Osteocyte (in vitro differentiated cells): ENCODE measurements around the gene IRF2BPL. TPM values are rescaled to one million over a fixed set of nuclear protein-coding genes. Genes with fewer than 3 reads are reported as not detected.

Experiments used
- DNase-seq: peaks from one replicate; pipeline ENCODE4 v3.0.0; 2021; ENCODE audit warnings: mixed read lengths; ENCODE audit not compliant: unreplicated experiment; ENCODE audit errors: extremely low spot score
- H3K27ac Mint-ChIP-seq: one replicate; pipeline ENCODE4 v1.8.0; 2021; ENCODE audit warnings: mild to moderate bottlenecking, mixed read lengths; ENCODE audit not compliant: unreplicated experiment
- H3K27me3 Mint-ChIP-seq: one replicate; pipeline ENCODE4 v1.8.0; 2021; ENCODE audit warnings: mixed read lengths; ENCODE audit not compliant: unreplicated experiment
- H3K36me3 Mint-ChIP-seq: one replicate; pipeline ENCODE4 v1.8.0; 2021; ENCODE audit warnings: mixed read lengths; ENCODE audit not compliant: unreplicated experiment
- H3K4me1 Mint-ChIP-seq: one replicate; pipeline ENCODE4 v1.8.0; 2021; ENCODE audit warnings: mixed read lengths; ENCODE audit not compliant: unreplicated experiment
- H3K4me3 Mint-ChIP-seq: one replicate; pipeline ENCODE4 v1.8.0; 2021; ENCODE audit warnings: mild to moderate bottlenecking, moderate library complexity, mixed read lengths; ENCODE audit not compliant: unreplicated experiment
- H3K9me3 Mint-ChIP-seq: one replicate; pipeline ENCODE4 v1.8.0; 2021; ENCODE audit warnings: mixed read lengths; ENCODE audit not compliant: unreplicated experiment
- CTCF ChIP-seq: fragments of 200-600 bp; sonication (generic); IDR thresholded peaks from 2 replicates; pipeline ENCODE4 v1.5.0; 2021; ENCODE audit warnings: antibody characterized with exemption, mild to moderate bottlenecking, moderate library complexity
- total RNA-seq: library from RNA; stranded (reverse); gene quantifications from 2 replicates; pipeline ENCODE4 v1.2.1, GENCODE V29; 2021

The IRF2BPL gene
- total RNA-seq, 1 donor from 2014 or later, result 120 TPM

DNA sequence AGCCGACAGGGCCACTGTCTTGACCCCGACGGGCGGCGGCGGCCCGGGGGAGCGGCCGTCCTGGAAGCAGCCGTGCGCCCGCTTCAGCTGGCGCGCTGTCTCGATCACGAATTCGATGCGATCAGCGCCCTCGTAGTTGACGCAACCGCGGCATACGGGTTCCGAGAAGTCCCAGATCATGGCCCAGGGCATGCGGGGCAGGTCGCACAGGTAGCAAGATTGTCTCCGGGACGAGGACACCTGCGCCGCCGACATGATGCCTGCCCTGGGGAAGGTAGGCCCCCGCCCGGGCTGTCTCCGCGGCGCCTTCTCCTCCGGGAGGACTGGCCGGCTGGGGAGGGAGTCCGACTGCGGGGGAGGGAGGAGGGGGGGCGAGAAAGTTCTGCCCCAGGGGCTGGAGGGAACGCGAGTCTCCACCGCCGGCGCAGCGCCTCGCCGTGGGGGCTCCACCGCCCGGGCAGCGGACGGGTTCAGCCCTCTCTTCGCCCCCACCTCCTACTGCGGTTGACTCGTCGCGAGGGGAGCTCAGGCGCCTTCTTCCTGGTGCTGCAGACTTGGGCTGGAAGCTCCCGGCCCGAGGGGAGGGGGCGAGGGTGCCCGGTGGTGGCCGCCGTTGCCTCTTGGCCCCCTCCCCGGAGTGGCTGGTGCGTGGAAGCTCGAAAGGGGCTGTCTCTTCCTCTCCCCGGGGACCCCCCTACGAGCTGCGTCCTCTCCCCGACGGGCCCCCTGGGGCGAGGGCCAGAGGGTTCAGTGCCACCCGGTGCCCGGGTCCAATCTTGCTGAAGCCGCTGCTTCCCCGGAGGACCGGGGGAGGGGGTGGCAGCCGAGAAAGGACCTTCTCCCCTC, 747 bp downstream of the IRF2BPL start:
- peak; percentile 94 for DNase-seq
- peak overlapping the region; percentile 80 for H3K4me3 Mint-ChIP-seq
- peaks cover 59% of the 10 kb centered on the region for H3K4me1 Mint-ChIP-seq
- TF ChIP-seq CTCF, result peak; percentile 24
- no peaks in the 10 kb centered on the region for H3K9me3 Mint-ChIP-seq
- peaks cover 28% of the 10 kb centered on the region for H3K36me3 Mint-ChIP-seq
- peak overlapping the region; percentile 84 for H3K27ac Mint-ChIP-seq
- no peaks in the 10 kb centered on the region for H3K27me3 Mint-ChIP-seq

DNA sequence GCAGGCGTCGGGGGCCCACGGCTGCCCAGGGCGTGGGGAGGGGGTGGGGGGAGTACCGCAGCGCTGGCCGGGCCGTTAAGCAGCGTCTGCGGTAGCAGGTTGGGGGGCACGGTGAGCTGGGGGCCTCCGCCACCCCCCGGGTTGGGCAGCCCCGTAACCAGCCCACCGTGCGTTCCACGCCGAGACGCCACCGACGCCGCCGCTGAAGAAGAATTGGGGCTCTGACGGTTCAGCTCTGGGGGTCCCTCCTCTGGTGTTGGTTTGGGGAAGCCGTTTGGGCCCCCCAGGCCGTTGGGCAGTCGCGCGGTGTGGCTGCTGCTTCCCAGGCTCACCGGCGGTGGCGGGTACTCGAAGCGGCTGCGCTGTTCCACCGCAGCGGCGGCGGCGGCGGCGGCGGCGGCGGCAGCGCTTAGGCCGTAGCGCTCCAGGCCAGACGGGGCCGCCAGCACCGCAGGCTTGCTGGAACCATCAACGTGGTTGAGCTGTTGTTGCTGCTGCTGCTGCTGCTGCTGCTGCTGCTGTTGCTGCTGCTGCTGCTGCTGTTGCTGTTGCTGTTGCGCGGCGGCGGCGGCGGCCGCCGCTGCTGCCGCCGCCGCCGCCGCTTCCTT, 1.5 kb downstream of the IRF2BPL start:
- peak overlapping the region; percentile 97 for H3K27ac Mint-ChIP-seq
- no peaks in the 10 kb centered on the region for H3K9me3 Mint-ChIP-seq
- H3K4me3 Mint-ChIP-seq, result peak overlapping the region; percentile 80
- TF ChIP-seq CTCF, result no peak
- no peak for DNase-seq
- peaks cover 57% of the 10 kb centered on the region for H3K4me1 Mint-ChIP-seq
- peaks cover 31% of the 10 kb centered on the region for H3K36me3 Mint-ChIP-seq
- H3K27me3 Mint-ChIP-seq, result no peaks in the 10 kb centered on the region

DNA sequence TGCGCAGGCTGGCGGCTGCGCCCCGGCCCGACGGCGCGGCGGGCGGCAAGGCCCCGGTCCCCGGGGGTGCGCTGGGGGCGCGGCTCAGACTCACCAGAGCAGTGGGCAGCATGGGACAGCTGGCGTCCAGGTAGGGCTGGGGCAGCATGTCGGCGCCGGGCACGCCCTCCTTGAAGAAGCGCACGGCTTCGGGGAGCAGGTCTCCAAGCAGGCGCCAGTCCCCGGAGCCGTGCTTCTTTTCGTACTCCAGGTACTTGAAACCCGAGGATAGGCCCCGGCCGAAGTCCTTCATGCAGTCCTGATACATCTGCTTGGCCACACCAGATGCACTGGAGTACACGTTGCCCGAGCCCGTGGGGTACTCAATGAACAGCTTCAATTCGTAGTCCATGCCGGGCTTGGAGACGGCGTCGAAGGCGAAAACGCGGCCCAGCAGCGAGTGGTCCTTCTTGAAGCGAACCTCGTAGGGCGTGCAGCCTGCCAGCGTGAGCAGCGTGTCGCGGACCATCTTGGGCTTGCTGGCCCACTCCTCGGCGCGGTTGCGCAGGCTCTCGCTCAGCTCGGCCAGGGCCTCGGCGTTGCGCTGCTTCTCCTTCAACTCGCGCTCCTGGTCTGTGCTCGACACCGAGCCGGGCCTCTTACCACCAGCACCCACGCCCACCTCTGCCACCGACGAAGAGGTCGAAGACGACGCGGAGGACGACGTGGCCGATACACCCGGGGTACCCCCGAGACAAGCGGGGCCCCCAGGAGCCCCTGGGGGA, 2.2 kb downstream of the IRF2BPL start:
- peak overlapping the region; percentile 97 for H3K27ac Mint-ChIP-seq
- H3K9me3 Mint-ChIP-seq, result no peaks in the 10 kb centered on the region
- peak overlapping the region; percentile 80 for H3K4me3 Mint-ChIP-seq

DNA sequence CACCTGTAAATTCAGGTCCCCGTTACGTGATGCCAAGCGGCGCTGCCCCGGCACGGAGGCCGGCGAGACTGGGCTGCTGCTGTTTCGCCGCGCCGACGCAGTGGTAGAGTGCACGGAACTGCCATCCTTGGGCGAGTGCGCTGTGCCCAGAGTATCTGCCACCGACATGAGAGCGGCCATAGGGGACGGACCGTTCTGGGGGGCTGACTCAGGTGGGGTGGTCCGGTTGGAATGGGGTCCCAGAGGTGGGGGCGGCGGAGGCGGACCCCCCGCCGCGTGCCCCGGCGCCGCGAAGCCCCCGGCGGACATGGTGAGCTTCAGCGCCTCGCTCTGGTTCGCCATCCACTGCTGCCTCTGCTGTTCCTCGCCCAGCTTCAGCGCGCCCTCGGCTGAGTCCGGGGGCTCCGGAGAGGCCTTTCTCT, 2.8 kb downstream of the IRF2BPL start:
- TF ChIP-seq CTCF, result no peak
- Mint-ChIP-seq H3K4me1 (peaks cover 47% of the 10 kb centered on the region), H3K9me3 (no peaks in the 10 kb centered on the region), H3K27me3 (no peaks in the 10 kb centered on the region), H3K36me3 (peaks cover 31% of the 10 kb centered on the region), H3K27ac (peak overlapping the region; percentile 88), H3K4me3 (peak overlapping the region; percentile 80)
- no peak for DNase-seq

More for the DNA sequence above, 2.2 kb downstream of the IRF2BPL start:
- DNase-seq, result no peak
- no peak for TF ChIP-seq CTCF
- Mint-ChIP-seq H3K27me3 (no peaks in the 10 kb centered on the region), H3K36me3 (peaks cover 31% of the 10 kb centered on the region), H3K4me1 (peaks cover 53% of the 10 kb centered on the region)
